Measurements from ENCODE around the gene ANKFN1. TPM values are rescaled to one million over a fixed set of nuclear protein-coding genes. Genes with fewer than 3 reads are reported as not detected.

ANKFN1 gene
- total RNA-seq, 1 experiment from 2014 or later, result not detected

GRCh38 chr17:56350592-56350991, 197.3 kb downstream of the ANKFN1 start:
- H3T11ph ChIP-seq (ENCODE audit: low read length), result no peak overlapping the region
- Mint-ChIP-seq H3K36me3 (ENCODE audit: insufficient read depth in 1 of 3, low read depth in 3 of 3) (no peaks in the 10 kb centered on the region; a peak in 1 of 7 replicates), H3K4me1 (no peaks in the 10 kb centered on the region), H3K4me3 (no peak overlapping the region), H3K9me3 (peaks cover 2 to 3% of the 10 kb centered on the region in 2 experiments; a peak in 2 of 5 replicates), H3K27me3 (ENCODE audit: low read depth) (no peaks in the 10 kb centered on the region), H3K27ac (no peak overlapping the region)
- H3K4ac ChIP-seq (ENCODE audit: low read depth, low read length), result no peak overlapping the region
- no peaks in the 10 kb centered on the region for H3K23me2 ChIP-seq (ENCODE audit: insufficient read length, low read depth, low read length, poor library complexity, severe bottlenecking)
- no peak overlapping the region for H3K27ac ChIP-seq (ENCODE audit: insufficient read length, low read depth, low read length)
- no peaks in the 10 kb centered on the region for H3K79me1 ChIP-seq (ENCODE audit: insufficient read depth, low read depth, low read length, poor library complexity, severe bottlenecking)
- no peak overlapping the region for H3K14ac ChIP-seq (ENCODE audit: insufficient read depth, low read length)
- H2BK12ac ChIP-seq (ENCODE audit: insufficient read length, low read depth, low read length), result no peak overlapping the region
- H3K9ac ChIP-seq (ENCODE audit: extremely low read depth, insufficient read length, low read length), result no peak overlapping the region
- no peak overlapping the region for H4K5ac ChIP-seq (ENCODE audit: insufficient read length, low read depth, low read length)
- no peak overlapping the region for H3K23ac ChIP-seq (ENCODE audit: insufficient read length, low read depth, low read length)
- no peak overlapping the region for H2BK120ac ChIP-seq (ENCODE audit: low read depth, low read length, poor library complexity, severe bottlenecking)
- no peak overlapping the region for H2BK20ac ChIP-seq (ENCODE audit: low read depth, low read length, poor library complexity, severe bottlenecking)
- no peak overlapping the region for H2BK5ac ChIP-seq (ENCODE audit: insufficient read length, low read length)
- no peak overlapping the region for H4K91ac ChIP-seq (ENCODE audit: insufficient read length, low read depth, low read length)
- no peak for TF ChIP-seq CTCF (conservative IDR thresholded peaks at IDR 0.05)
- H3K4me2 ChIP-seq (ENCODE audit: insufficient read depth, insufficient read length, low read length), result no peak overlapping the region
- no peak for DNase-seq
- no peaks in the 10 kb centered on the region for H3K9me3 ChIP-seq (ENCODE audit: control insufficient read depth, low read depth, low read length)
- no peak overlapping the region for H2AFZ ChIP-seq (ENCODE audit: low read length)
- H3K56ac ChIP-seq (ENCODE audit: insufficient read length, low read depth, low read length), result no peak overlapping the region
- WGBS (ENCODE audit: extremely low coverage, insufficient read length, low lambda C conversion rate), result no CpG with 5 or more reads among the region's 8 CpGs
- H4K8ac ChIP-seq (replicated peaks; ENCODE audit: insufficient read length, low read depth, low read length), result no peak overlapping the region
- no peak overlapping the region for H2AK5ac ChIP-seq (ENCODE audit: insufficient read length, low read length)
- no peak overlapping the region for H2BK15ac ChIP-seq (ENCODE audit: low read depth, low read length)
- no peaks in the 10 kb centered on the region for H3K27me3 ChIP-seq (ENCODE audit: insufficient read depth, low read length)
- H4K20me1 ChIP-seq (ENCODE audit: control insufficient read depth, insufficient read depth, insufficient read length), result no peaks in the 10 kb centered on the region
- H3K4me1 ChIP-seq (ENCODE audit: insufficient read depth, low read length), result no peaks in the 10 kb centered on the region
- H3K18ac ChIP-seq (ENCODE audit: insufficient read length, low read depth, low read length), result no peak overlapping the region
- H3K79me2 ChIP-seq (ENCODE audit: insufficient read depth, low read length), result no peaks in the 10 kb centered on the region
